Measurements from ENCODE around the gene BFSP1. TPM values are rescaled to one million over a fixed set of nuclear protein-coding genes. Genes with fewer than 3 reads are reported as not detected.

BFSP1 gene
- total and polyA plus RNA-seq, 2 experiments from 2014 or later: 2.7 to 4.9 TPM

GRCh38 chr20:17565169-17565845 lies 34.1 kb upstream of the BFSP1 start:
- Mint-ChIP-seq H3K4me3 (no peak overlapping the region), H3K27ac (no peak overlapping the region), H3K4me1 (peaks cover 7% of the 10 kb centered on the region), H3K36me3 (ENCODE audit: low read depth) (peaks cover 7% of the 10 kb centered on the region), H3K27me3 (ENCODE audit: insufficient read depth, low read depth, poor library complexity) (peaks cover 13% of the 10 kb centered on the region), H3K9me3 (no peaks in the 10 kb centered on the region)
- Histone ChIP-seq H3K36me3 (ENCODE audit: insufficient read depth) (no peaks in the 10 kb centered on the region), H3K27ac (ENCODE audit: low read depth) (no peak overlapping the region), H3F3A (replicated peaks; ENCODE audit: low read depth) (peaks cover 5% of the 10 kb centered on the region; the same call in 1 of the 2 replicates), H3K4me2 (no peak overlapping the region), H2AFZ (no peak overlapping the region), H3K79me2 (replicated peaks; ENCODE audit: insufficient read depth) (peaks cover 12% of the 10 kb centered on the region; the same call in 1 of the 2 replicates), H3K27me3 (ENCODE audit: insufficient read depth) (no peaks in the 10 kb centered on the region), H3K4me1 (ENCODE audit: insufficient read depth) (peaks cover 15% of the 10 kb centered on the region), H4K20me1 (replicated peaks; ENCODE audit: insufficient read depth) (no peaks in the 10 kb centered on the region), H3K9me2 (ENCODE audit: insufficient read depth) (0 out of 2 replicates have a peak, but pooled peaks cover under 1% of the 10 kb centered on the region), H3K4me3 (no peak overlapping the region)
- TF ChIP-seq EZH2phosphoT487 (IDR thresholded peaks at IDR 0.05; ENCODE audit: unreplicated experiment) (no peak), ETS1 (IDR thresholded peaks at IDR 0.05) (no peak)
- no peak for ATAC-seq
- DNase-seq (ENCODE audit: low spot score): no peak

DNA sequence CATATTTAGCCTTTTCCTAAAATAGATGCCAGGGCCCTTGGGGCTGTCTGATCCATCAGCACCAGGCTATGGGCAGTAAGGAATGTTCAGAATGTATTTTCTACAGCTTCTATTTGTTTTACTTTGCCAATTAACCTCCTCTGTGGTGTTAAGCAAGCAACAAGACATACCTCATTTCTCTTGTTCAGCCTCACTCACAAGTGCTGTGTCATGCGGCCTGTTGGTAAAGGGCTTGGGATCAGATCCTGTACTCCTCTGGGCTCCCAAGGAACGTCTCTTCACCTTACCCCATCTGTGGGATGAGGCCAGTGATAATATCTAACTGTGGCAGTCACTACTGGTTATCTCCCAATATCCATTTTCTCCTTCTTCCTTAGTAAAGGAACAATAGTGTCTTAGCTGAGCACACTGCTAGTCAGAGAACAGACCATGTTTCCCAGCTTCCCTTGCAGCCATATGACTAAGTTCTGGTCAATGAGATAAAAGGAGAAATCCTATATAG lies 31.7 kb upstream of the BFSP1 start:
- H3K27ac ChIP-seq (ENCODE audit: low read depth): peak overlapping the region; percentile 52; the same call in 1 of the 2 replicates

More for the DNA sequence above, 31.7 kb upstream of the BFSP1 start:
- H3K27me3 Mint-ChIP-seq (ENCODE audit: insufficient read depth, low read depth, poor library complexity): peaks cover 8% of the 10 kb centered on the region
- Histone ChIP-seq H3K4me3 (no peak overlapping the region), H4K20me1 (replicated peaks; ENCODE audit: insufficient read depth) (no peaks in the 10 kb centered on the region), H3K4me2 (no peak overlapping the region), H2AFZ (no peak overlapping the region), H3K4me1 (ENCODE audit: insufficient read depth) (peaks cover 20% of the 10 kb centered on the region), H3K79me2 (replicated peaks; ENCODE audit: insufficient read depth) (peaks cover 7% of the 10 kb centered on the region; the same call in 1 of the 2 replicates), H3K9me2 (ENCODE audit: insufficient read depth) (peaks cover 11% of the 10 kb centered on the region; the same call in 1 of the 2 replicates), H3K36me3 (ENCODE audit: insufficient read depth) (no peaks in the 10 kb centered on the region), H3F3A (replicated peaks; ENCODE audit: low read depth) (peaks cover under 1% of the 10 kb centered on the region; the same call in 1 of the 2 replicates), H3K27me3 (ENCODE audit: insufficient read depth) (no peaks in the 10 kb centered on the region)
- no peaks in the 10 kb centered on the region; the same call in 2 of the 3 replicates for H3K9me3 Mint-ChIP-seq
- peaks cover 15% of the 10 kb centered on the region for H3K4me1 Mint-ChIP-seq
- no peak for ATAC-seq
- no peak overlapping the region for H3K4me3 Mint-ChIP-seq
- no peak for TF ChIP-seq REST (IDR thresholded peaks at IDR 0.05; ENCODE audit: unreplicated experiment)
- no peak for TF ChIP-seq POLR2AphosphoS5 (IDR thresholded peaks at IDR 0.05; ENCODE audit: low read depth)
- no peak for TF ChIP-seq NANOG (IDR thresholded peaks at IDR 0.05; ENCODE audit: borderline replicate concordance)
- no peak for DNase-seq (ENCODE audit: low spot score)
- no peak overlapping the region for H3K27ac Mint-ChIP-seq
- peaks cover 6% of the 10 kb centered on the region for H3K36me3 Mint-ChIP-seq (ENCODE audit: low read depth)
